Measurements from ENCODE around the gene MEAF6. TPM values are rescaled to one million over a fixed set of nuclear protein-coding genes. Genes with fewer than 3 reads are reported as not detected.

MEAF6 gene
- total RNA-seq, 1 donor from 2014 or later = 83.1 TPM

- H3K4me3 Mint-ChIP-seq (ENCODE audit: low read depth) = no peak overlapping the region
- TF ChIP-seq CTCF (IDR thresholded peaks at IDR 0.05; ENCODE audit: unreplicated experiment) = no peak
- no peaks in the 10 kb centered on the region for H3K9me3 Mint-ChIP-seq (ENCODE audit: low read depth)
- no peak for DNase-seq (ENCODE audit: low spot score, unreplicated experiment)
- H3K27ac Mint-ChIP-seq = no peak overlapping the region
- no peaks in the 10 kb centered on the region for H3K36me3 Mint-ChIP-seq (ENCODE audit: insufficient read depth)
- peaks cover 41% of the 10 kb centered on the region for H3K27me3 Mint-ChIP-seq
- no peaks in the 10 kb centered on the region for H3K4me1 Mint-ChIP-seq (ENCODE audit: low read depth)
These were observed 67.7 kb downstream of the MEAF6 start for GRCh38 chr1:37446874-37447273.

GRCh38 chr1:37442644-37443043 lies 71.9 kb downstream of the MEAF6 start:
- Mint-ChIP-seq H3K4me1 (ENCODE audit: low read depth) (no peaks in the 10 kb centered on the region), H3K27ac (no peak overlapping the region), H3K4me3 (ENCODE audit: low read depth) (no peak overlapping the region), H3K27me3 (peaks cover 40% of the 10 kb centered on the region), H3K9me3 (ENCODE audit: low read depth) (no peaks in the 10 kb centered on the region), H3K36me3 (ENCODE audit: insufficient read depth) (no peaks in the 10 kb centered on the region)
- no peak for DNase-seq (ENCODE audit: low spot score, unreplicated experiment)
- no peak for TF ChIP-seq CTCF (IDR thresholded peaks at IDR 0.05; ENCODE audit: unreplicated experiment)

Small RNA genes lying within 50 kb of the gene (microRNA-seq; reads per million reads assigned to microRNA genes)
- gene MIR5581 (ENCODE audit: borderline number of aligned reads, unreplicated experiment) = 1.8 reads per million
- not detected for gene MIR6732 (ENCODE audit: borderline number of aligned reads, unreplicated experiment)

Other genes with a start within 250 kb of the MEAF6 start
- 3.0 TPM in 2 replicates for gene ZC3H12A, start 40.2 kb downstream of the MEAF6 start, total RNA-seq
- 17.1 and 18.2 TPM in 2 replicates for gene SNIP1, start 39.5 kb upstream of the MEAF6 start, total RNA-seq
- gene DNALI1, start 42.2 kb upstream of the MEAF6 start, total RNA-seq = 72.1 and 75.4 TPM in 2 replicates
- 50.0 and 55.0 TPM in 2 replicates for gene GNL2, start 81.2 kb upstream of the MEAF6 start, total RNA-seq
- gene RSPO1, start 120.1 kb upstream of the MEAF6 start, total RNA-seq = not detected in 2 replicates
- gene CDCA8, start 177.8 kb upstream of the MEAF6 start, total RNA-seq = 19.3 and 20.6 TPM in 2 replicates